ENCODE results near the gene ILK.

DNA sequence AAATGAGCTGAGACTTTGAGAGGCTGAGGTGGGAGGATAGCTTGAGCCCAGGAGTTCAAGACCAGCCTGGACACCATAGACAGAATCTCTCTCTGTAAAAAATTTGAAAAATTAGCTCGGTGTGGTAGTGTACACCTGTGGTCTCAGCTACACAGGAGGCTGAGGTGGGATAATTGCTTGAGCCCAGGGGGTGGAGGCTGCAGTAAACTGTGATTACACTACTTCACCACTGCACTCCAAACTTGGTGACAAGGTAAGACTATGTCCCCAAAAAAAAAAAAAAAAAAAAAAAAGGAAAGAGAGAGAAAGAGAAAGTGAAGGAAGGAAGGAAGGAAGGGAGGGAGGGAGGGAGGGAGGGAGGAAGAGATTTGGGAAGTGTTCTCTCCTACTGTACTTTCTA, 25.4 kb upstream of the ILK start:
- TF ChIP-seq, protein P1, sequence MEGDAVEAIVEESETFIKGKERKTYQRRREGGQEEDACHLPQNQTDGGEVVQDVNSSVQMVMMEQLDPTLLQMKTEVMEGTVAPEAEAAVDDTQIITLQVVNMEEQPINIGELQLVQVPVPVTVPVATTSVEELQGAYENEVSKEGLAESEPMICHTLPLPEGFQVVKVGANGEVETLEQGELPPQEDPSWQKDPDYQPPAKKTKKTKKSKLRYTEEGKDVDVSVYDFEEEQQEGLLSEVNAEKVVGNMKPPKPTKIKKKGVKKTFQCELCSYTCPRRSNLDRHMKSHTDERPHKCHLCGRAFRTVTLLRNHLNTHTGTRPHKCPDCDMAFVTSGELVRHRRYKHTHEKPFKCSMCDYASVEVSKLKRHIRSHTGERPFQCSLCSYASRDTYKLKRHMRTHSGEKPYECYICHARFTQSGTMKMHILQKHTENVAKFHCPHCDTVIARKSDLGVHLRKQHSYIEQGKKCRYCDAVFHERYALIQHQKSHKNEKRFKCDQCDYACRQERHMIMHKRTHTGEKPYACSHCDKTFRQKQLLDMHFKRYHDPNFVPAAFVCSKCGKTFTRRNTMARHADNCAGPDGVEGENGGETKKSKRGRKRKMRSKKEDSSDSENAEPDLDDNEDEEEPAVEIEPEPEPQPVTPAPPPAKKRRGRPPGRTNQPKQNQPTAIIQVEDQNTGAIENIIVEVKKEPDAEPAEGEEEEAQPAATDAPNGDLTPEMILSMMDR (IDR thresholded peaks at IDR 0.05) = no peak
- TF ChIP-seq POLR2A (IDR thresholded peaks at IDR 0.05) = no peak

All from heart left ventricle (tissue), 13 donors.